DMS79 (cell line): ENCODE data around the gene DGKK.
"Not testable (repeated sequence)": the region's sequence is repeated elsewhere in the genome, so short reads cannot be mapped to it uniquely, and the experiment has no call there.

Experiments used
- DNase-seq: peaks from one replicate; lab custom pipeline; 2025; lab: John Stamatoyannopoulos, UW

DGKK gene

DNA sequence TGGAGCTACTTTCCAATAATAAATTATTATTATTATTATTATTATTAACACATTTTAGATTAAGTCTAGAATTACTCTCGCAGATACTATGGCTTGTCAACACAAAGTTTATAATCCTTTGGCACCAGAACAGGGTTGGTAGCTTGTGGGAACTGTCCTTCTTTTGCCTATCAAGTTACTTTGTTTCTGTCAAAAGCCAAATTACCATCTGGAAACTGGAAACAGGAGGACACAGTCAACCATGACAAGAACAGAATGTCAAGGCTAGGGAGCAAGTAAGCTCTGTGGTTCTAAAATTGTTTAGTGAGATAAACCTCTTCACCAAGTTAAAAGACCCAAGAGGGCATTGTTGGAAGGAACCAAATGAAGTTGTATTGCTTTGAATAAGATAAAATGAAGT is 42.5 kb downstream of the DGKK start:
- DNase-seq, result no peak

DNA sequence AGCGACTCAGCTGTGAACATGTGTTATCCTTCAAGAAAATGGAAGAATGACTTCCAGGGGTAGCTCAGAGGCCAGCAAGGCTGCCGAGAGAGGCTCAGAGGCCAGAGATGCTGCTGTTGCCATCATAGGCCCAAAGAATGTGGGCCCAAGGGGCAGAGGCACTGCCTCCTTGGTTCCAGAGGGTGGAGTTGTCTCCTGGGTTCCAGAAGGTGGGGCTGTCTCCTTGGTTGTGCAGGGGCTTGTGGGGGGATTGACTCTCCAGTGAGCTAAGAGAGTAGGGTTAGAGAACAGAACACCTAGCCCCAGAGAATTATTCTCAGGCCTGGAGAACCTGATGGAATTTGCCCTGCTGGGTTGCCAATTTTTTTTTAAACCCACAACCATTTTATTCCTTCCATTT is 62.6 kb downstream of the DGKK start:
- no peak for DNase-seq

DNA sequence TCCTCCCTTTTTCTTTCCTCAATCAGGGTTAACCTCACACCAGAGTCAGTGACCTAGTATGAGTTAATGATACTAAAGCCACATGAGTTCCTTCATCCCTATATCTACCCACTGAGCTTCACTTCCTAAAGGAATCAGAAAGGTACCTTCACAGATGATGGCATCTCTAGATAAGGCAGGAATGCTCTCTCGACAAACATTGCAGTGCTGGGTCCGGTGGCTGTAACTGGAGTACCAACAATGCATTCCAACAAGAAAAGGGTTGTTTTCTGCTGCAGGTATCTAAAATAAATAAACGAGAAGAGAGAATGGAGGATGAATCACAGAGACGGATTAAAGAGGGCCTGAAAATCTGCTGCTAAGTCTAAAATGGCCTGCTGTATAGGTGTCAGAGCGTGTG is 66.7 kb downstream of the DGKK start:
- DNase-seq, result no peak

- DNase-seq, result no peak
These were observed 67.7 kb downstream of the DGKK start for GRCh38 chrX:50402886-50403285.

DNA sequence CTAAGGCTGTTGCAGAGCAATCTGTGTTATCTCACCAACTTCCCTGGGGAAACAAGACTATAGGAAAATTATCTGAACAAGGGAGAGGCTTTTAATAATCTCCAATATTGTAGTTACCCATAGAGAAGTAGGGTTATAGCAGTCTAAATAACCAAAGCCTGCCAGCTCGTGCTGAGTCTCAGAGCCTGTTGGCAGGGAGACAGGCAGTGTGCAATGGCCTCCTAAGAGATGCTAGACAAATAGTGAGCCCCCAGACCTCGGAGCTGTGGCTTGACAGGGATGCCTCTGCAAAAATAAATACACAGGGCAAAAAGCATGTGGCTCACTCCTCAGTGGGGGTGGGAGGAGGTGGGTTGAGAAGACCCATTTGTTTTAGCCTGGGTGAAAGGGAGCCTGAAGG is 76.7 kb downstream of the DGKK start:
- DNase-seq, result no peak

DNA sequence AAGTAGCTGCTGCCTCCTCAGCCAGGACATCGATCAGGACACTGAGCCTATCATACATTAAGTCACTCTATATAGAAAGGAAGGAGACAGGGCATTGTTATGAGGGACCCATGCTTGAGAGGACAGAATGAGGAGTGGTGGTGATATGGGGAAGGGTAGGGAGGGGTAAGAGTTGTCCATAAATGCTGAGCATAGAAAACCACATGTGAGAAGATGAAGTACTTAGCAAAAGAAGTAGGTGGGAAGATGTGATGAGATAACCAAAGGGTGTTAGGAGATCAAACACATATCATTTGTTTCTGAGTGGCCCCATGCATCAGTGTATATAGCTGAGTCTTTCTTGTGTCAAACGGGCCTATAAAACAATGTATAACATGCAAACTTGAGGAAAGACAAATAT is 84.1 kb downstream of the DGKK start:
- no peak for DNase-seq

DNA sequence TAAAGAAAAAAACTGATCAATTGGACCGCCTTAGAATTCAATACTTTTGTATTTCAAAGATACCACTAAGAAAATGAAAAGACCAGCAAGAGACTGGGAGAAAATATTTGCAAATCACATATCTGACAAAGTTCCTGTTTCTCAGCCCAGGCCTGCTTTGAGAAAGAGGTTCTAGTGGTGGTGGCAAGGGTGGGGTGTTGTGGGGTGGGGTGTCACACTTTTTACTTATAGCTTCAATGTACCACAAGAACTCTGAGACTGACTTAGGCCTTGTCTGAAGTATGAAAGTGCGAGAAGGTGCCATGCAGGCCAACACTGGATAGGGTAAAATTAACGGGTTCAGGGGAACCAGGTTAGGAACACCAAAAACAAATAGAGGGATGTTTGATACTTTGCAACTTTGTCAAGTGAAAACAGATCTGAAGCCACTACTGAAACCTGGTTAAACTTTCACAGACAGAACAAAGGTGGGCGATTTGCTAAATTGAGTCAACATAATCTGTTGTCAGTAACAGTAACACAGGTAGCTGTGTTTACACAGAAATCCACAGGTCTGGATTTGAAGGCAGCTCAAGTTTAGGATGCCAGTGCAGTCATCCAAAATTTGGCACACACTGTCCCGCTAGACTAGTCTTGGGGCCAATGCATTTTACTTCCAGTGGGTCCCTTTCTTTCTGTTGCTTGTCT is 88.8 kb downstream of the DGKK start:
- DNase-seq, result no peak

DNA sequence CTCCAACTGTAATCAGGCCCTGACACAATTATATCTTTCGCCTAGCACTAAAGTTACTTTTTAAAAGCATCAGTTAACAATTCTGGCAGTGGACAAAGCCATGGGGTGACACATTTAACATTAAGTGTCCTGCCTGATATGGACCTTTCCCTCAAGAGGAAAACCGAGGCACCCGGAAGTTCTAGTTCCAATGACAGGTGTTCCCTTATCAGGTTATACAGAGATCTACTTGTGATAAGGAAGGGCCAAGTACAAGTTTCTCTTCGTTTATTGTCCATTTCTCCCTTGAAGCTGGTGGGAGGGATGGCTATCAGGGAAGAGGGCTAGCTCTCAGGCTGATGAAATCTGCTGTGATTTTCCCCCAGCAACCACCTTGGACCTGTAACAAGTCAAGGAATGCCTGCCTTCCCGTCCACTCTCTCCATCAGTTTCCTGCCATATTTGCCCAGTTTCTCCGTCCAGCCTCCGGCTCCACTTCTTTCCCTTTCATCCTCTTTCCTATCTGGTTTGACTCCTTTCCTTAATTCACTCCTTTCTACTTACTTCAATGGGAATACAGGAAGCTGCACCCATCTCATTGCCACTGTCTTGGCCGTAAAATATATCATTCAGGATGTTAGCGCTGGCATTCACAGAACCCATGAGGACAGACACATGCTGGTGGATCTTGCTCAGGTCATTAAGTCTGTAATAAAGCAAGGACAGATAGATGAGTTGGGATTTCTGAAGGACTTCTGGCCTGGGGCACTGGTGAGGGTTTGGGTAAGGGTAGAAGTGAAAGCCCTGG is 95.0 kb downstream of the DGKK start:
- DNase-seq, result no peak

GRCh38 chrX:50372966-50373365 is 97.7 kb downstream of the DGKK start:
- DNase-seq, result no peak

DNA sequence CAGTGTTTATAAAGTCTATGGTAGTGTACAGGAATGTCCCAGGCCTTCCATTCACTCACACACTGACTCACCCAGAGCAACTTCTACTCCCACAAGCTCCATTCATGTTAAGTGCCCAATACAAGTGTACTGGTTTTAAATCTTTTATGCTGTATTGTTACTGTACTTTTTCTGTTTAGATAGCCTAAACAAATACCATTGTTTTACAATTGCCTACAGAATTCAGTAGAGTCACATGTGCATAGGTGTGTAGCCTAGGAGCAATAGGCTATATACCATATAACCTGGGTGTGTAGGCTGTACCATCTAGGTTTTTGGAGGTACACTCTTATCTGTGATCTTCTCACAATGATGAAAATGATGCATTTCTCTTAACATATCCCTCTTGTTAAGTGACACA is 126.7 kb downstream of the DGKK start:
- DNase-seq, result no peak

DNA sequence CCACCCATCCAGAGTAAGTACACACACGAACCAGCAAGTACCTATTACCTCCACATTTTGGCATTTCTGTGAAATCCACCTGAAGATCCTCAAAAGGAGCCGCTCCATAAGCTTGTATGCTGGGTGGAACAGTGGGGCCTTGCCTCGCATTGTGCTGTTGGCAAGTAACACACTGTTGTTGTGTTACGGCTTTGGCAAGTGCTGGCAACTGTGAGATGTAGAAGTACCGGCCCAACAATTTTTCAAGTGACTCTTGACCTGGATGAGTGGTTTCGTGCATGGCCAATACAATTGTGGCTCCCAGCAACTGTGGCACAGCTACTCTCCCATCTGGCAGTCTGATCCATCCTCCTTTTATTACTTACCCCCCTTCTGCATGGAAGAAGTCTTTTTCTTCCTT is 137.3 kb downstream of the DGKK start:
- DNase-seq, result peak; percentile 32

- DNase-seq, result not testable (repeated sequence)
These were observed 138.0 kb downstream of the DGKK start for GRCh38 chrX:50332668-50333067.

DNA sequence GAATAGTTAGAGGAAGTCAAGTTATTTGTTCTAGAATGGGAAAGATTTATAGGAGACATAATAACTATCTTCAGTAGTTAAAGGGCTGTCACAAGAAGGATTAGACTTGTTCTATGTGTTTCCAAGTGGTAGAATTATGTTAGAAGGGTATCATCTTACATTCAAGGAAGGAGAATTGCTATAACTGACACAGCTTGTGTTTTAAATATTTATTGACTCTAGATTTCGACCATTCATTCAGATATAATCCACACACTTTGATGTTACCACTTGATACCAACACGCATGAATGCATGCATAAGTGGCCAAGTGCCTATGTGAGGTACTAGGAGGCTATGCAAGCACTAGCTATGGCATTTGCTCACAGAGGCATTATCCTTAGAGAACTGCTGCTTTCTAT is 143.4 kb downstream of the DGKK start:
- peak; percentile 9 for DNase-seq
